Muscle layer of colon (tissue), 2 donors: ENCODE data around the gene PTBP3.
"Not testable (repeated sequence)": the region's sequence is repeated elsewhere in the genome, so short reads cannot be mapped to it uniquely, and the experiment has no call there.

ENCODE experiments used
- H3K27ac ChIP-seq: one replicate; pipeline ENCODE4 v1.7.0; 2013; ENCODE audit warnings: low read depth, mild to moderate bottlenecking, low read length, moderate library complexity
- H3K27me3 ChIP-seq, 2 donors: one replicate each; pipeline ENCODE4 v1.7.0; 2013; ENCODE audit warnings: low read length in 2 of 2, mild to moderate bottlenecking in 2 of 2; ENCODE audit not compliant: insufficient read depth in 2 of 2, control insufficient read depth in 1 of 2
- H3K36me3 ChIP-seq: one replicate; pipeline ENCODE4 v1.7.0; 2013; ENCODE audit warnings: mild to moderate bottlenecking, low read length; ENCODE audit not compliant: insufficient read depth
- H3K4me1 ChIP-seq: one replicate; pipeline ENCODE4 v1.7.0; 2013; ENCODE audit warnings: mild to moderate bottlenecking, low read length; ENCODE audit not compliant: insufficient read depth
- H3K4me3 ChIP-seq, 2 donors: one replicate each; pipeline ENCODE4 v1.7.0; 2013; ENCODE audit warnings: low read length in 2 of 2, low read depth in 1 of 2, mild to moderate bottlenecking in 1 of 2, moderate library complexity in 1 of 2
- H3K9ac ChIP-seq: one replicate; pipeline ENCODE4 v1.7.0; 2013; ENCODE audit warnings: low read length
- H3K9me3 ChIP-seq: one replicate; pipeline ENCODE4 v1.7.0; 2013; ENCODE audit warnings: mild to moderate bottlenecking, low read length
- donor health status: abdominal sarcoma.
- donor health status: Adenocarcinoma of cecum.

Gene PTBP3

DNA sequence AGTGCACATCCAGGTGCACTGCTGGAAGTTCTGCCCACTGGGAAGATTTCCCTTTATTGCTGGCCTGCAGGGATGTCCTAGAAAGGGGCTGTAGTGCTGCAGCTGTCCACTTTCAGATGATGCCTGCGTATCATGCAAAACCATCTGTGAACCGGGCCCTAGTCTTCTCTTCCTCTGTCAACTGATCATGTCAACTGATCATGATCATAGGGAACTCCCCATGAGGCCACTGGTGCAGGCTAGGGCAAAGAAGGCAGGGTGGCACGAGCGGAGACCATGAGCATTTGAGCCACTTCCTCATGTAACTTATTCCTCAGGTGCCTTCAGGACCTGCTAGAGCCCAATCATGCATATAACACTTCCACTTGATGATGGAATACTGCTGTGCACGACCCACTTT is 41.9 kb upstream of the PTBP3 start:
- no peaks in the 10 kb centered on the region for H3K36me3 ChIP-seq
- H3K27me3 ChIP-seq, result no peaks in the 10 kb centered on the region
- no peak overlapping the region for H3K4me3 ChIP-seq
- H3K27ac ChIP-seq, result no peak overlapping the region
- no peaks in the 10 kb centered on the region for H3K9me3 ChIP-seq
- H3K4me1 ChIP-seq, result peaks cover 21% of the 10 kb centered on the region
- H3K9ac ChIP-seq, result no peak overlapping the region

GRCh38 chr9:112374232-112374631 is 40.8 kb upstream of the PTBP3 start:
- not testable (repeated sequence) for H3K36me3 ChIP-seq, H3K27ac ChIP-seq, H3K9ac ChIP-seq, H3K27me3 ChIP-seq, H3K4me3 ChIP-seq, H3K9me3 ChIP-seq
- peaks cover 21% of the 10 kb centered on the region for H3K4me1 ChIP-seq

DNA sequence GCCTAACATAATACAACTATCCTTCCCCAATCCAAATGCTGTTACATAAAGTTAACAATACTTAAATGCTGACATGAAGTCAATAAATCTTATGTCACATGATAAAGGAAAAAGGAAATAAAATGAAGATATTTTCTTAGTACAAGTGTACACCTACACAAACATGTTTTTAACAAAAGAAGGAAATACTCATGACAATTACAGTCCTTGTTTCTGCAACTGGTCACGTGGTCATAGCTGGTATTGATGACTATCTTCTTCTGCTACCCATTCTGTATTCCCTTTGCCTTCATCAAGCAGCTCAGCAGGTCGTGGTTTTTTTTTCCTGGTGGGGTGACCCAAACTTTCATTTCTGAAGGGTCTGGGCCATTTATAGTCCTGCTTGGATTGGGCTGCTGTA is 40.2 kb upstream of the PTBP3 start:
- H3K9me3 ChIP-seq, result not testable (repeated sequence)

GRCh38 chr9:112371060-112371459 is 37.6 kb upstream of the PTBP3 start:
- Histone ChIP-seq H3K27ac (no peak overlapping the region), H3K4me1 (no peaks in the 10 kb centered on the region), H3K36me3 (no peaks in the 10 kb centered on the region), H3K9ac (no peak overlapping the region), H3K4me3 (no peak overlapping the region), H3K27me3 (no peaks in the 10 kb centered on the region), H3K9me3 (no peaks in the 10 kb centered on the region)

More for the DNA sequence above, 40.2 kb upstream of the PTBP3 start:
- not testable (repeated sequence) for H3K4me3 ChIP-seq, H3K36me3 ChIP-seq, H3K9ac ChIP-seq, H3K27ac ChIP-seq, H3K27me3 ChIP-seq
- H3K4me1 ChIP-seq, result peaks cover 21% of the 10 kb centered on the region

DNA sequence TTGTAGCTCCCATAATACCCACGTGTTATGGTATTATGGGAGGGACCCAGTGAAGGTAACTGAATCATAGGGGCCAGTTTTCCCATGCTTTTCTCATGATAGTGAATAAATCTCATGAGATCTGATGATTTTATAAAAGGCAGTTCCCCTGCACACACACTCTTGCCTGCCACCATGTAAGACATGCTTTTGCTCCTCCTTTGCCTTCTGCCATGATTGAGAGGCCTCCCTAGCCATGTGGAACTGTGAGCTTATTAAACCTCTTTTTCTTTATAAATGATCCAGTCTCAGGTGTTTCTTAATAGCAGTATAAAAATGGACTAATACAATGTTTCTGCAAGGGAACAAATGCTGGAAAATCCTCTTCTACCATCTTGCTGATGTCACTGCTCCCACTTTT is 36.4 kb upstream of the PTBP3 start:
- Histone ChIP-seq H3K9me3 (no peaks in the 10 kb centered on the region), H3K36me3 (no peaks in the 10 kb centered on the region)

DNA sequence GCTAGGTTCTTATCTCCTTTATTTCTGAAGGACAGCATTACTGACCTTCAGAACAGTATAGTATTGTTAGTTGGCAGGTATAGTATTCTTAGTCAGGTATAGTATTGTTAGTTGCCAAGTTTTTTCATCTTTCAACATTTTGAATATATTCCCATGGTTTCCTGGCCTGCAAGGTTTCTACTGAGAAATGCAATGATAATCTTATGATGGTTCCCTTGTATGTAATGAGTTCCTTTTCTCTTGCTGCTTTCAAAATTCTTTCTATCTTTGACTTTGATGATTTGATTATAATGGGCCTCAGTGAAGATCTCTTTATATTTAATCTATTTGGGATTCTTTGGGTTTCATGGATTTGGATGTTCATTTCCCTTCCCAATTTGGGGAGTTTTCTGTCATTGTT is 34.0 kb upstream of the PTBP3 start:
- Histone ChIP-seq H3K9me3 (no peaks in the 10 kb centered on the region), H3K36me3 (no peaks in the 10 kb centered on the region), H3K27me3 (no peaks in the 10 kb centered on the region), H3K27ac (no peak overlapping the region), H3K4me3 (no peak overlapping the region), H3K9ac (no peak overlapping the region), H3K4me1 (no peaks in the 10 kb centered on the region)

More for the DNA sequence above, 36.4 kb upstream of the PTBP3 start:
- Histone ChIP-seq H3K27ac (no peak overlapping the region), H3K4me1 (no peaks in the 10 kb centered on the region), H3K9ac (no peak overlapping the region), H3K4me3 (no peak overlapping the region), H3K27me3 (no peaks in the 10 kb centered on the region)

DNA sequence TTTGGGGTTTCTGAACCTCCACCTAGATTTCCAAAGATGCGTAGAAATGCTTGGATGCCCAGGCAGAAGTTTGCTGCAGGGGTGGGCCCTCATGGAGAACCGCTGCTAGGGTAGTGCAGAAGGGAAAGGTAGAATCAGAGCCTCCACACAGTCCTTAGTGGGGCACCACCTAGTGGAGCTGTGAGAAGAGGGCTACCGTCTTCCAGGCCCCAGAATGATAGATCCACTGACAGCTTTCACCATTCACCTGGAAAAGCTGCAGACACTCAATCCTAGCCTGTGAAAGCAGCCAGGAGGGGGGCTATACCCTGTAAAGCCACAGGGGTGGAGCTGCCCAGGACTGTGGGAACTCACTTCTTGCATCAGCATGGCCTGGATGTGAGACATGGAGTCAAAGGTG is 33.2 kb upstream of the PTBP3 start:
- Histone ChIP-seq H3K27ac (no peak overlapping the region), H3K9ac (no peak overlapping the region), H3K27me3 (no peaks in the 10 kb centered on the region), H3K4me1 (no peaks in the 10 kb centered on the region), H3K4me3 (no peak overlapping the region), H3K9me3 (no peaks in the 10 kb centered on the region), H3K36me3 (no peaks in the 10 kb centered on the region)

DNA sequence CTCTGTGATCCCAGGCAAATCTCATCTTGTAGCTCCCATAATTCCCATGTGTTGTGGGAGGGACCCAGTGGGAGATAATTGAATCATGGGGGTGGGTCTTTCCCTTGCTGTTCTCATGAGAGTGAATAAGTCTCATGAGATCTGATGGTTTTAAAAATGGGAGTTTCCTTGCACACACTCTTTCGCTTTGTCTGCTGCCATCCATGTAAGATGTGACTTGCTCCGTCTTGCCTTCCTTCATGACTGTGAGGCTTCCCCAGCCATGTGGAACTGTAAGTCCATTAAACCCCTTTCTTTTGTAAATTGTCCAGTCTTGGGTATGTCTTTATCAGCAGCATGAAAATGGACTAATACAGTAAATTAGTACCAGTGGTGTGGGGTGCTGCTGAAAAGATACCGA is 31.8 kb upstream of the PTBP3 start:
- not testable (repeated sequence) for H3K9me3 ChIP-seq, H3K27me3 ChIP-seq, H3K4me3 ChIP-seq, H3K4me1 ChIP-seq, H3K27ac ChIP-seq, H3K36me3 ChIP-seq, H3K9ac ChIP-seq

- H3K27ac ChIP-seq, result no peak overlapping the region
- H3K9ac ChIP-seq, result no peak overlapping the region
- no peaks in the 10 kb centered on the region for H3K36me3 ChIP-seq
- no peaks in the 10 kb centered on the region for H3K27me3 ChIP-seq
- no peaks in the 10 kb centered on the region for H3K4me1 ChIP-seq
- H3K9me3 ChIP-seq, result no peaks in the 10 kb centered on the region
- no peak overlapping the region for H3K4me3 ChIP-seq
Observed at GRCh38 chr9:112364761-112365160, 31.3 kb upstream of the PTBP3 start.

- H3K9ac ChIP-seq, result no peak overlapping the region
- H3K4me1 ChIP-seq, result no peaks in the 10 kb centered on the region
- H3K36me3 ChIP-seq, result no peaks in the 10 kb centered on the region
- H3K4me3 ChIP-seq, result no peak overlapping the region
- H3K27ac ChIP-seq, result no peak overlapping the region
- H3K9me3 ChIP-seq, result no peaks in the 10 kb centered on the region
- no peaks in the 10 kb centered on the region for H3K27me3 ChIP-seq
Observed at GRCh38 chr9:112361601-112362000, 28.2 kb upstream of the PTBP3 start.

GRCh38 chr9:112360047-112360804 is 26.8 kb upstream of the PTBP3 start:
- H3K27me3 ChIP-seq, result no peaks in the 10 kb centered on the region
- no peak overlapping the region for H3K9ac ChIP-seq
- no peaks in the 10 kb centered on the region for H3K36me3 ChIP-seq
- H3K27ac ChIP-seq, result no peak overlapping the region
- H3K4me3 ChIP-seq, result no peak overlapping the region
- no peaks in the 10 kb centered on the region for H3K4me1 ChIP-seq
- no peaks in the 10 kb centered on the region for H3K9me3 ChIP-seq

DNA sequence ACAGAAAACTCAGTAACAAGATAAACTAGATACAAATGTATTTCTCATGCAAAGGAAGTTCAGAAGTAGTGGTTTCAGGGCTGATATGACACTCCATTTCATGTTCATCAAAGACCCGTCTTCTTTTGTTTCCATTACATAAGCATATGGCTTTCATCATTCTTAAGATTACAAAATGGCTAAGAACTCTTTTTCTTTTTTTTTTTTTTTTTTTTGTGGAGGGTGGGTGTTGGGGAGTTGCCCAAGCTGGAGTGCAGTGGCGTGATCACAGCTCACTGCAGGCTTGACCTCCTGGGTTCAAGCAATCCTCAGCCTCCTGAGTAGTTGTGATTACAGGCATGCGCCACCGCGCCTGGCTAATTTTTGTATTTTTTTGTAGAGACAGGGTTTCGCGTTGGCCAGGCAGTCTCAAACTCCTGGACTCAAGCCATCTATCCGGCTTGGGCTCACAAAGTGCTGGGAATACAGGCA is 22.0 kb upstream of the PTBP3 start:
- Histone ChIP-seq H3K4me1 (no peaks in the 10 kb centered on the region), H3K9me3 (no peaks in the 10 kb centered on the region), H3K4me3 (no peak overlapping the region), H3K27me3 (no peaks in the 10 kb centered on the region), H3K9ac (no peak overlapping the region), H3K36me3 (no peaks in the 10 kb centered on the region), H3K27ac (no peak overlapping the region)
